Gastrocnemius medialis (tissue), 4 donors: ENCODE data around the gene C9orf85. TPM values are rescaled to one million over a fixed set of nuclear protein-coding genes. Genes with fewer than 3 reads are reported as not detected.
"Not testable (repeated sequence)": the region's sequence is repeated elsewhere in the genome, so short reads cannot be mapped to it uniquely, and the experiment has no call there.

ENCODE experiments used
- ATAC-seq, 2 donors: fragments of 150-250 bp; one replicate each; pipeline ENCODE4 v1.9.1; 2016
- DNase-seq, 2 donors: peaks; one replicate each; pipeline ENCODE4 v3.0.0-alpha.2; 2019
- H3K27ac ChIP-seq, 4 donors: fragments of 200-600 bp; sonication (generic); 1 replicate in 1 of 4; 2 replicates in 3 of 4; pipeline ENCODE4 v1.5.1; 2016 to 2018; ENCODE audit warnings: mild to moderate bottlenecking in 2 of 4, moderate library complexity in 1 of 4
- H3K27me3 ChIP-seq, 3 donors: fragments of 200-600 bp; sonication (generic) in 2 of 3; 1 replicate in 1 of 3; 2 replicates in 2 of 3; pipeline versions ENCODE4 v1.5.1 to v1.6.0; 2016 to 2019; ENCODE audit warnings: mild to moderate bottlenecking in 1 of 3, moderate library complexity in 1 of 3
- H3K36me3 ChIP-seq, 2 donors: fragments of 200-600 bp; sonication (generic) in 1 of 2; one replicate each; pipeline ENCODE4 v1.5.1; 2017 to 2018
- H3K4me1 ChIP-seq, 2 donors: fragments of 200-600 bp; sonication (generic) in 1 of 2; one replicate each; pipeline ENCODE4 v1.5.1; 2016 to 2017; ENCODE audit warnings: mild to moderate bottlenecking in 2 of 2
- H3K4me3 ChIP-seq, 4 donors: fragments of 200-600 bp; sonication (generic) in 3 of 4; 1 replicate in 1 of 4; 2 replicates in 3 of 4; pipeline ENCODE4 v1.5.1; 2016 to 2019; ENCODE audit warnings: mild to moderate bottlenecking in 2 of 4
- H3K9me3 ChIP-seq, 3 donors: fragments of 200-600 bp; sonication (generic) in 2 of 3; 1 replicate in 1 of 3; 2 replicates in 2 of 3; pipeline ENCODE4 v1.5.1; 2016 to 2019
- CTCF ChIP-seq, 5 experiments: fragments of 450-650 bp in 3 of 5; fragments of 200-600 bp in 2 of 5; sonication (generic) in 2 of 5; IDR thresholded peaks in 4 of 5; conservative IDR thresholded peaks in 1 of 5; 1 replicate in 4 of 5; 2 replicates in 1 of 5; pipeline ENCODE4 v1.5.1; 2016 to 2019; ENCODE audit warnings: antibody characterized with exemption in 5 of 5, mild to moderate bottlenecking in 3 of 5, moderate library complexity in 3 of 5
- POLR2A ChIP-seq, 2 donors: fragments of 450-650 bp; IDR thresholded peaks; one replicate each; pipeline ENCODE4 v1.6.1; 2017; ENCODE audit warnings: antibody characterized with exemption in 2 of 2, mild to moderate bottlenecking in 2 of 2, moderate library complexity in 2 of 2
- in situ Hi-C, 4 donors: fragments of 200-750 bp; cut with MboI; loops; one replicate each; pipeline versions ENCODE4 v1.15.0 to v1.8.0; 2017; ENCODE audit warnings: low sequenced_read_pairs in 4 of 4
- intact Hi-C: fragments of 100-400 bp; cut with DNase I; formaldehyde crosslinking; loops from one replicate; pipeline ENCODE4 v1.15.1; 2023; ENCODE audit warnings: low total_unique reads
- total RNA-seq, 4 donors: library from RNA; depleted of rRNA; stranded (reverse); fragments of >200 nt; gene quantifications; one replicate each; pipeline versions ENCODE4 v1.1.0 to v1.2.3, GENCODE V29; 2016

C9orf85 gene
- total RNA-seq, 4 donors from 2014 or later, result 1.7 to 9.6 (median 6.3) TPM

DNA sequence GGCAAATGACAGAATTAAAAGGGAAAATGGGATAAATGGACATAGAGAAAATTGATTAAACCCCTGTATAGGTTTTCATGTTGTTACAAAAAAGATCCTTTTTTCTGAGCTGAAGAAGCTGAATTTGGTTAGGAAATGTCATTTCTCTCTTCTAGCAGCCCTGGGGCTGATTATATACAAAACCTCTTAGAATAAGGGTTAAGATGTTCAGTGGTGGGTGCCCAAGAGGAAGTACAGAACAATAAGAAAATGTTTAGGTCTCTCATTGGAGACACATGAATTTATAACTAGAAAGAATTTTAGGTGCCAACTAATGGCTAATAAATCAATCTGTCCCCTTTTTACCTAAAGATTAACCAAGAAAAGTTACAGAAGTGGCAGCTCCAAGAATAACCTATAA lies 14.7 kb upstream of the C9orf85 start:
- no peaks in the 10 kb centered on the region for H3K9me3 ChIP-seq
- no peak overlapping the region for H3K4me3 ChIP-seq
- no peaks in the 10 kb centered on the region for H3K36me3 ChIP-seq
- DNase-seq (no peak), ATAC-seq (no peak)
- no peaks in the 10 kb centered on the region for H3K27me3 ChIP-seq
- TF ChIP-seq CTCF (IDR thresholded peaks at IDR 0.05 in 4 of 5, conservative IDR thresholded peaks at IDR 0.05 in 1 of 5) (no peak), POLR2A (IDR thresholded peaks at IDR 0.05) (no peak)
- peaks cover 42 to 44% of the 10 kb centered on the region in 2 donors for H3K4me1 ChIP-seq
- in situ Hi-C loops, result no loop called here
- intact Hi-C loops, result no loop called here
- no peak overlapping the region for H3K27ac ChIP-seq

DNA sequence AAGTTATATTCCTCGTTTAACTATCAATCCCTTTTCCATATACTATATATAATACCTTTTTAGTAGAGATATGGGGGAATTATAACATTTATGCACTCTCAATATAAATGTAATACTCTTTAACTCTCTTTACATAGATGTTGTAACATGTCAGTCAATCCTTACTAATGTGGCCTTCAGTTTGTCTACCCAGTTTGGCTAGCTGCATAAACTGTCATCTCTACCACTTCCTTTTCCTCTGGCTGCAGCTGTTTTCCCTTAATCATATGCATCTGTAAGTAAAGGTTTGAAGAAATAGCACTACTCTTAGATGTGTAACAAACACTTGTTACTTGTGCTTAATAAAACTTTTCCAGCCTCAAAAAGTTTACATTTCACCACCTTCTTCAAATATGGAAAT lies 13.9 kb upstream of the C9orf85 start:
- intact Hi-C loops, result no loop called here
- H3K4me1 ChIP-seq, result peaks cover 49 to 52% of the 10 kb centered on the region in 2 donors

DNA sequence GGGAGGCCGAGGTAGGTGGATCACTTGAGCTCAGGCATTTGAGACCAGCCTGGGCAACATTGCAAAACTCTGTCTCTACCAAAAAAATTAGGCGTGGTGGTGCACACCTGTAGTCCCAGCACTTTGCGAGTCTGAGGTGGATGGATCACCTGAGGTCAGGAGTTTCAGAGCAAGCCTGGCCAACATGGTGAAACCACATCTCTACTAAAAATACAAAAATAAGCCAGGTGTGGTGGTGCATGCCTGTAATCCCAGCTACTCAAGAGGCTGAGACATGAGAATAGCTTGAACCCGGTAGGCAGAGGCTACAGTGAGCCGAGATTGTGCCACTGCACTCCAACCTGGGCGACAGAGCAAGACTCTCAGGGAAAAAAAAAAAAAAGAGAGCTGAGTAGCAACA lies 12.7 kb upstream of the C9orf85 start:
- H3K36me3 ChIP-seq, intact Hi-C loops, H3K27ac ChIP-seq, H3K9me3 ChIP-seq, H3K27me3 ChIP-seq, ATAC-seq, in situ Hi-C loops, DNase-seq, H3K4me3 ChIP-seq: not testable (repeated sequence)
- H3K4me1 ChIP-seq, result peaks cover 61 to 62% of the 10 kb centered on the region in 2 donors

More for the DNA sequence above, 13.9 kb upstream of the C9orf85 start:
- ATAC-seq (no peak), DNase-seq (no peak)
- TF ChIP-seq POLR2A (IDR thresholded peaks at IDR 0.05) (no peak), CTCF (IDR thresholded peaks at IDR 0.05 in 4 of 5, conservative IDR thresholded peaks at IDR 0.05 in 1 of 5) (no peak)
- in situ Hi-C loops, result no loop called here
- no peaks in the 10 kb centered on the region for H3K36me3 ChIP-seq
- no peaks in the 10 kb centered on the region for H3K27me3 ChIP-seq
- H3K4me3 ChIP-seq, result no peak overlapping the region
- H3K9me3 ChIP-seq, result no peaks in the 10 kb centered on the region
- no peak overlapping the region for H3K27ac ChIP-seq

- no peaks in the 10 kb centered on the region for H3K27me3 ChIP-seq
- peaks cover 41 to 47% of the 10 kb centered on the region in 2 donors for H3K4me1 ChIP-seq
- H3K9me3 ChIP-seq, result no peaks in the 10 kb centered on the region
- in situ Hi-C loops (loop anchor here in 1 of 4 donors (25.0 kb wide), 1 partner anchor 685 kb away; no protein-coding TSS in a partner anchor), intact Hi-C loops (no loop called here)
- no peak for ATAC-seq
- no peaks in the 10 kb centered on the region for H3K36me3 ChIP-seq
- no peak for TF ChIP-seq POLR2A (IDR thresholded peaks at IDR 0.05)
- H3K27ac ChIP-seq, result no peak overlapping the region
- no peak for DNase-seq
- H3K4me3 ChIP-seq, result no peak overlapping the region
Observed at GRCh38 chr9:71901695-71902597, 9.5 kb upstream of the C9orf85 start.

DNA sequence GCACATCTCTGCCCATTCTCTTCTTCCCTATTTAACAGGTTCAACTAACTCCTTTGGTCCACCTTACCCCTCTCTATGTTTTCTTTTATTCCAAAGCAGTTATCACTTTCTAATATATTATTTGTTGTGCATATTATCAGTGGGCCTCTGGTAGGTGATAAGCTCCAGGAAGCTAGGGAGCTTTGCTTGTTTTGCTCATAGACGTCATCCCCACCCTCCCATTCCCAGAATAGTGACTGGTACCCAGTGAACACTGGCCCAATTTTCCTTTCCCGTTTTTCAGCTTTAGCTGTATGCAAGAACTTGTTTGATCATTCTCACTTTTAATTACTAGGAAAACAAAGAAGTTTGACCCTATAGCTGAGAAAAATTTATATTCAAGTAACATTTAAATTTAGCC lies 7.4 kb upstream of the C9orf85 start:
- ATAC-seq (no peak), DNase-seq (no peak)
- Histone ChIP-seq H3K4me3 (no peak overlapping the region), H3K9me3 (no peaks in the 10 kb centered on the region), H3K27ac (no peak overlapping the region), H3K27me3 (no peaks in the 10 kb centered on the region), H3K4me1 (peaks cover 52 to 53% of the 10 kb centered on the region in 2 donors), H3K36me3 (no peaks in the 10 kb centered on the region)
- TF ChIP-seq POLR2A (IDR thresholded peaks at IDR 0.05) (no peak), CTCF (IDR thresholded peaks at IDR 0.05 in 4 of 5, conservative IDR thresholded peaks at IDR 0.05 in 1 of 5) (no peak)
- intact Hi-C loops, result no loop called here
- in situ Hi-C loops, result loop anchor here in 1 of 4 donors (25.0 kb wide), 1 partner anchor 683 kb away; no protein-coding TSS in a partner anchor
